BJ (cell line): ENCODE measurements around the gene ISLR2. TPM values are rescaled to one million over a fixed set of nuclear protein-coding genes. Genes with fewer than 3 reads are reported as not detected.

Experiments
- CTCF ChIA-PET: fragments of 350-600 bp; formaldehyde crosslinking; extraction: SDS; loops from one replicate; lab custom pipeline; 2021; ENCODE audit warnings: antibody characterized with exemption, inconsistent platforms; lab: Yijun Ruan, JAX
- POLR2A ChIA-PET: fragments of 300-600 bp; sonication (Branson Sonifier 250); formaldehyde crosslinking; extraction: SDS; loops from one replicate; lab custom pipeline; 2021; ENCODE audit warnings: antibody characterized with exemption; lab: Charles Lee
- DNase-seq: peaks from one replicate; pipeline ENCODE4 v3.0.0-alpha.2; 2011; ENCODE audit warnings: low read depth
- H3K27me3 ChIP-seq: 2 replicates; pipeline ENCODE4 v1.6.0; 2011; ENCODE audit warnings: low read length; ENCODE audit not compliant: control insufficient read depth, insufficient read depth
- H3K36me3 ChIP-seq: 2 replicates; pipeline ENCODE4 v1.5.1; 2011; ENCODE audit warnings: low read length; ENCODE audit not compliant: control insufficient read depth, insufficient read depth
- H3K4me3 ChIP-seq: 2 replicates; pipeline ENCODE4 v1.5.1; 2011; ENCODE audit warnings: low read depth, mild to moderate bottlenecking, control low read depth, low read length
- polyA plus RNA-seq: library from polyadenylated mRNA; depleted of rRNA; stranded (reverse); fragments of >200 nt; gene quantifications from 2 replicates; pipeline ENCODE4 v1.2.3, GENCODE V29; 2011
- TF ChIP-seq, protein P1 (sequence below): IDR thresholded peaks from 2 replicates; pipeline ENCODE4 v1.5.1; 2011; ENCODE audit warnings: low read depth, mild to moderate bottlenecking, control low read depth, inconsistent platforms, low read length, moderate library complexity; ENCODE audit not compliant: insufficient read depth

ISLR2 gene
- polyA plus RNA-seq, 1 experiment = 0.02 TPM

DNA sequence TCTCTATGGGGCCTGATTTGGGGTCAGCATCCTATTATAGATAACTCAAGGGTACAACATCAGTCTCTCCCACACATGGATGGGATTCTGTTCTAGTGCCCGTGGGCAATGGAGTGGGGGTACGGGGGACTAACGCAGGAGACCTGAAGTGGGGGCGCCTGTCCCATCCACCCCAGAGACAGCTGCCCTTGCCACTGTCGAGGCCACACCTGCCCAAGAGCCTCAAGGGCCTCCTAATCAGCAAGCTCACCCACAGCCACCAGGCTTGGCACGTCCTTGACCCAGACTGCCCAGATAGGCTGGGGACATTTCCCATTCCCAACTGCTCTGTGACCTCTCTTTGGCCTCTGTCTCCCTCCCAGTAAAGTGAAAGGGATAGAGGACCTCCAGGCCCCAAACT, 8.5 kb upstream of the ISLR2 start:
- Histone ChIP-seq H3K36me3 (no peaks in the 10 kb centered on the region), H3K4me3 (no peak overlapping the region), H3K27me3 (peaks cover 25% of the 10 kb centered on the region)
- DNase-seq = no peak
- TF ChIP-seq, protein P1, sequence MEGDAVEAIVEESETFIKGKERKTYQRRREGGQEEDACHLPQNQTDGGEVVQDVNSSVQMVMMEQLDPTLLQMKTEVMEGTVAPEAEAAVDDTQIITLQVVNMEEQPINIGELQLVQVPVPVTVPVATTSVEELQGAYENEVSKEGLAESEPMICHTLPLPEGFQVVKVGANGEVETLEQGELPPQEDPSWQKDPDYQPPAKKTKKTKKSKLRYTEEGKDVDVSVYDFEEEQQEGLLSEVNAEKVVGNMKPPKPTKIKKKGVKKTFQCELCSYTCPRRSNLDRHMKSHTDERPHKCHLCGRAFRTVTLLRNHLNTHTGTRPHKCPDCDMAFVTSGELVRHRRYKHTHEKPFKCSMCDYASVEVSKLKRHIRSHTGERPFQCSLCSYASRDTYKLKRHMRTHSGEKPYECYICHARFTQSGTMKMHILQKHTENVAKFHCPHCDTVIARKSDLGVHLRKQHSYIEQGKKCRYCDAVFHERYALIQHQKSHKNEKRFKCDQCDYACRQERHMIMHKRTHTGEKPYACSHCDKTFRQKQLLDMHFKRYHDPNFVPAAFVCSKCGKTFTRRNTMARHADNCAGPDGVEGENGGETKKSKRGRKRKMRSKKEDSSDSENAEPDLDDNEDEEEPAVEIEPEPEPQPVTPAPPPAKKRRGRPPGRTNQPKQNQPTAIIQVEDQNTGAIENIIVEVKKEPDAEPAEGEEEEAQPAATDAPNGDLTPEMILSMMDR = no peak
- POLR2A ChIA-PET = no interaction called here
- CTCF ChIA-PET = interaction anchor here (0.6 to 5.9 kb wide), 7 partner anchors 10 to 215 kb away, joined by 3 to 61 read pairs (median 4); no protein-coding TSS in a partner anchor

DNA sequence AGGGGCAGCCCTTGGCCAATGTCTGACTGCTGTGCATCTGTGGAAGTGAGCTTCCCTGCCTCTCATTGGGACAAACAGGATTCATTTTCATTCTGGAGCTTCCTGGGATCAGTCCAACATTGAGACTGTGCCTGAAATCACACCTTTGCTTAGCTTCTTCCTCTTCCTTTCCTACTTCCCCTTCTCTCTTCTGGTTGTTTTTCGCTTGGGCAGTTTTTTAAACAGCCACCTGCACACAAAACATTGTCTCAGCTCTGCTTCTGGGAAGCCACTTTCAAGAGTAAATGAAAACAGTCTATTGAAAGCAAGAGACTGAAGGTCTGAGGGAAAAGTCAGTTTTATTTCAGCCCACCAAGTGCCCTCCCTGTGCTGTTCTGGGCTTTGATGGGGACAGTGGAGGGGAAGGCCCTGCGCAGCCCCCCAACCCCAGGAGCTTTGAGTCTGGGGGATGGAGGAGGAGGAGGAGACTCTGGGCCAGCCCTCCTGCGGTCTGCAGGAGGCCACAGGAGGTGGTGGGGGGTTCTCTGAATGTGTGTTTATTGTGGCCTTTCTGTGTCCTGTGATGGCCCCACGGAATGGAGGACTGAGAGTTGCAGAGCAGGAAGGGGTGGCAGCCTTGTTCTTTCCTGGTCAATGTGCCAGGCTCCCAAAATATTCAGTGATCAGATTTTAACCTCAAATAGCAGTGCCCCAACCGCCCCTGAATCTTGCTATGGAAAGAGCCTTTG, 7.8 kb upstream of the ISLR2 start:
- CTCF ChIA-PET = interaction anchor here (0.6 to 5.9 kb wide), 7 partner anchors 10 to 214 kb away, joined by 3 to 61 read pairs (median 4); no protein-coding TSS in a partner anchor
- POLR2A ChIA-PET = no interaction called here
- Histone ChIP-seq H3K36me3 (no peaks in the 10 kb centered on the region), H3K27me3 (peaks cover 25% of the 10 kb centered on the region), H3K4me3 (no peak overlapping the region)
- TF ChIP-seq, protein P1 = no peak
- no peak for DNase-seq

DNA sequence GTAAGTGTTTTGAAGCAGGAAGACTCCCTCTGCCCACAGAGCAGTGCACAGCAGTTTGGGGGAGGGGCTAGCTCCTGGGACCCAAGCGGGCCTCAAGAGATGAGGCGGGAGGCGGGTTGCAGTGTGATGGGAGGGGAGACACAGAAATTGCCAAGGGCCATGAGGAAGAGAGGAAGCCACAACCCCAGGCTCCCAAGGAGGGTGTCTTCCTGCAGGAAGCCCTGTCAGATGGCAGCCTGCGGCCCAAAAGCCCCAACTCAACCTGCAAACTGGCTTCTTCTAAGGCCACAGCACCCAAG, 7.3 kb upstream of the ISLR2 start:
- TF ChIP-seq, protein P1 = no peak
- no peak for DNase-seq
- peaks cover 25% of the 10 kb centered on the region for H3K27me3 ChIP-seq
- H3K4me3 ChIP-seq = no peak overlapping the region
- ChIA-PET POLR2A (no interaction called here), CTCF (interaction anchor here (0.6 to 5.9 kb wide), 6 partner anchors 11 to 199 kb away, joined by 3 to 61 read pairs (median 5); no protein-coding TSS in a partner anchor)
- H3K36me3 ChIP-seq = no peaks in the 10 kb centered on the region

DNA sequence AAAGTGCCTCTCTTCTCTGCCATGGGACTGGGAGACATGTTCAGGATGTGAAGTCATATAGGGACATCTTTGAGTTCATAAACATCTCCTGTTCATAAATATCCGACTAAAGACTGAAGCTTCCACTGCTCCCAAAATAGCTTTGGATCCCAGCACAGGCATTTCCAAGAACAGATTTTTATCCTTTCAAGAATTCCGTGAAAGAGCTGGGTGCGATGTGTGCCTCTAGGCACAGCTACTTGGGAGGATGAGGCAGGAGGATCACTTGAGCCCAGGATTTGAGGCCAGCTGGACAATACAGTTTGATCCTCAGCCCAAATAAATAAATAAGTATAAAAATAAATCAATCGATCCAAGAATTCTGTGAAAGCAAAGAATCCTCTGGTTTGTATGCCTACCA, 6.7 kb upstream of the ISLR2 start:
- no peak for DNase-seq
- ChIA-PET CTCF (interaction anchor here (0.6 to 5.9 kb wide), 5 partner anchors 14 to 198 kb away, joined by 3 to 61 read pairs (median 6); no protein-coding TSS in a partner anchor), POLR2A (no interaction called here)
- H3K4me3 ChIP-seq = no peak overlapping the region
- H3K36me3 ChIP-seq = no peaks in the 10 kb centered on the region
- TF ChIP-seq, protein P1 = no peak
- peaks cover 30% of the 10 kb centered on the region for H3K27me3 ChIP-seq

DNA sequence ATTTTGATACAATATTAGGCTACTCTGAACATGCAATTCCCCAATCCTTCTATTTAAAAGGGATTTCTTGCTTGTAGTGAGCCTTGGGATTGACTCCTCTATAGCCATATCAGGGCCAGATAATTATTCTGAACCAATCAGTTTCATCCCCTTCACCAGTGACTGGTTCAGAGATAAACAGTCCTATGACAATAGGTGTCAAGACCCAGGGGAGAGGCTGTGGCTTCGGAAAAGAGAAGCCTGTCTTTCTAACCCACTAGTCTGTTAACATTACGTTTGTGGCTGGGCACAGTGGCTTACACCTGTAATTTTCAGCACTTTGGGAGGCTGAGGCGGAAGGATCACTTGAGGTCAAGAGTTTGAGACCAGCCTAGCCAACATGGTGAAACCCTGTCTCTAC, 6.2 kb upstream of the ISLR2 start:
- TF ChIP-seq, protein P1 = no peak
- peaks cover 34% of the 10 kb centered on the region for H3K27me3 ChIP-seq
- no peaks in the 10 kb centered on the region for H3K36me3 ChIP-seq
- no peak overlapping the region for H3K4me3 ChIP-seq
- CTCF ChIA-PET = interaction anchor here (1.1 to 5.9 kb wide), 4 partner anchors 151 to 197 kb away, joined by 3 to 61 read pairs (median 9); no protein-coding TSS in a partner anchor
- no peak for DNase-seq
- POLR2A ChIA-PET = no interaction called here
